HCT116 (cell line): ENCODE data around the gene RNF141. TPM values are rescaled to one million over a fixed set of nuclear protein-coding genes. Genes with fewer than 3 reads are reported as not detected.

Experiments used
- ATAC-seq: fragments of 200-7000 bp; cut with Tn5 transposase; 2 replicates; pipeline ENCODE4 v1.9.1; 2020; ENCODE audit warnings: mild to moderate bottlenecking, moderate library complexity
- BruUV-seq: library from RNA; stranded (reverse); fragments of 400-500 nt; replicated peaks from 2 replicates; lab custom pipeline; 2021; lab: Mats Ljungman, UMichigan
- CTCF ChIA-PET: fragments of 300-600 bp; sonication (Branson Sonifier 250); formaldehyde crosslinking; loops from one replicate; lab custom pipeline; 2021; ENCODE audit warnings: antibody characterized with exemption; lab: Charles Lee
- POLR2A ChIA-PET: fragments of 300-600, 350-600 bp; sonication (Branson Sonifier 250); formaldehyde crosslinking; loops from one replicate; lab custom pipeline; 2021; ENCODE audit warnings: antibody characterized with exemption; lab: Charles Lee
- RAD21 ChIA-PET, 2 experiments: fragments of 300-600 bp; sonication (Branson Sonifier 250); formaldehyde crosslinking; loops; one replicate each; lab custom pipeline; 2023; ENCODE audit warnings: low total read pairs in 2 of 2; ENCODE audit not compliant: uncharacterized antibody in 2 of 2, unreplicated experiment in 2 of 2, low non-redundant PET in 1 of 2; lab: Charles Lee
- DNase-seq: peaks from one replicate; pipeline ENCODE4 v3.0.0-alpha.2; 2010; ENCODE audit warnings: low read depth, low spot score
- H2AFZ ChIP-seq: fragments of 200-600 bp; shearing (Covaris generic), sonication (generic); 2 replicates; pipeline ENCODE4 v1.6.1; 2017; ENCODE audit warnings: low read depth, mixed run types, mixed read lengths, antibody characterized with exemption, low read length; ENCODE audit not compliant: poor library complexity, severe bottlenecking
- H3K27ac ChIP-seq: 2 replicates; pipeline ENCODE4 v1.5.1; 2012; ENCODE audit warnings: low read depth, low read length
- H3K27me3 ChIP-seq: fragments of 200-600 bp; sonication (generic); 2 replicates; pipeline ENCODE4 v1.6.1; 2016; ENCODE audit warnings: mixed run types, low read length, mixed read lengths; ENCODE audit not compliant: insufficient read depth
- H3K36me3 ChIP-seq, 2 experiments: fragments of 200-500 bp in 1 of 2; fragments of 200-600 bp in 1 of 2; sonication (Bioruptor generic) in 1 of 2; sonication (generic) in 1 of 2; 2 replicates each; pipeline versions ENCODE4 v1.5.1 to v1.6.1; 2014 to 2016; ENCODE audit warnings: low read length in 2 of 2, inconsistent platforms in 1 of 2, mixed read lengths in 1 of 2, mixed run types in 1 of 2; ENCODE audit not compliant: insufficient read depth in 2 of 2, control insufficient read depth in 1 of 2
- H3K4me1 ChIP-seq, 2 experiments: fragments of 200-600 bp in 1 of 2; sonication (generic) in 1 of 2; 2 replicates each; pipeline versions ENCODE4 v1.5.1 to v1.6.1; 2012 to 2017; ENCODE audit warnings: low read length in 2 of 2, inconsistent platforms in 1 of 2, mild to moderate bottlenecking in 1 of 2, mixed read lengths in 1 of 2, mixed run types in 1 of 2, moderate library complexity in 1 of 2; ENCODE audit not compliant: insufficient read depth in 2 of 2, control insufficient read depth in 1 of 2
- H3K4me2 ChIP-seq: fragments of 200-600 bp; sonication (generic); 2 replicates; pipeline ENCODE4 v1.6.1; 2017; ENCODE audit warnings: mixed run types, low read length, mixed read lengths
- H3K4me3 ChIP-seq, 2 experiments: fragments of 200-600 bp in 1 of 2; sonication (generic) in 1 of 2; replicated peaks in 1 of 2; 2 replicates each; pipeline ENCODE4 v1.5.1; 2011 to 2016; ENCODE audit warnings: low read length in 2 of 2, control low read depth in 1 of 2, low read depth in 1 of 2, mild to moderate bottlenecking in 1 of 2, mixed read lengths in 1 of 2, mixed run types in 1 of 2
- H3K79me2 ChIP-seq: fragments of 200-600 bp; sonication (generic); 2 replicates; pipeline ENCODE4 v1.6.1; 2017; ENCODE audit warnings: mild to moderate bottlenecking, mixed run types, low read length, moderate library complexity, mixed read lengths; ENCODE audit not compliant: insufficient read depth
- H3K9ac ChIP-seq: fragments of 200-600 bp; sonication (generic); 2 replicates; pipeline ENCODE4 v1.6.1; 2016; ENCODE audit warnings: low read length, mixed read lengths
- H3K9me2 ChIP-seq: fragments of 200-600 bp; sonication (generic), shearing (Covaris generic); 2 replicates; pipeline ENCODE4 v1.6.1; 2017; ENCODE audit warnings: mixed run types, mild to moderate bottlenecking, moderate library complexity; ENCODE audit not compliant: insufficient read depth
- H3K9me3 ChIP-seq, 2 experiments: fragments of 200-500 bp in 1 of 2; fragments of 200-600 bp in 1 of 2; sonication (Bioruptor generic) in 1 of 2; sonication (generic) in 1 of 2; 2 replicates each; pipeline ENCODE4 v1.6.1; 2014 to 2017; ENCODE audit warnings: low read length in 2 of 2, mixed read lengths in 2 of 2, inconsistent platforms in 1 of 2, low read depth in 1 of 2, mild to moderate bottlenecking in 1 of 2, mixed run types in 1 of 2, moderate library complexity in 1 of 2; ENCODE audit not compliant: control insufficient read depth in 1 of 2, insufficient read depth in 1 of 2
- H4K20me1 ChIP-seq: fragments of 200-600 bp; sonication (generic), shearing (Covaris generic); 2 replicates; pipeline ENCODE4 v1.6.1; 2017; ENCODE audit warnings: mixed run types, mild to moderate bottlenecking, moderate library complexity; ENCODE audit not compliant: insufficient read depth
- ELF1 ChIP-seq: IDR thresholded peaks from 2 replicates; pipeline ENCODE4 v1.6.1; 2012; ENCODE audit warnings: low read depth, borderline replicate concordance
- EZH2 ChIP-seq: fragments of 200-600 bp; sonication (generic); IDR thresholded peaks from 2 replicates; pipeline ENCODE4 v1.6.1; 2017; ENCODE audit warnings: antibody characterized with exemption, mixed run types
- JUND ChIP-seq: IDR thresholded peaks from 2 replicates; pipeline ENCODE4 v1.6.1; 2012
- RAD21 ChIP-seq: IDR thresholded peaks from 2 replicates; pipeline ENCODE4 v1.6.1; 2012; ENCODE audit warnings: low read depth, mild to moderate bottlenecking
- intact Hi-C: fragments of 100-400 bp; cut with micrococcal nuclease; formaldehyde crosslinking; loops from 2 replicates; pipeline ENCODE4 v1.10.0; 2022
- total RNA-seq: library from RNA; stranded (reverse); gene quantifications from one replicate; pipeline ENCODE4 v1.2.1, GENCODE V29; 2021; ENCODE audit not compliant: unreplicated experiment
- TF ChIP-seq, protein P1 (sequence below): IDR thresholded peaks from 2 replicates; pipeline ENCODE4 v1.6.1; 2012

The RNF141 gene
- total RNA-seq, 1 experiment from 2014 or later, result 133 TPM

DNA sequence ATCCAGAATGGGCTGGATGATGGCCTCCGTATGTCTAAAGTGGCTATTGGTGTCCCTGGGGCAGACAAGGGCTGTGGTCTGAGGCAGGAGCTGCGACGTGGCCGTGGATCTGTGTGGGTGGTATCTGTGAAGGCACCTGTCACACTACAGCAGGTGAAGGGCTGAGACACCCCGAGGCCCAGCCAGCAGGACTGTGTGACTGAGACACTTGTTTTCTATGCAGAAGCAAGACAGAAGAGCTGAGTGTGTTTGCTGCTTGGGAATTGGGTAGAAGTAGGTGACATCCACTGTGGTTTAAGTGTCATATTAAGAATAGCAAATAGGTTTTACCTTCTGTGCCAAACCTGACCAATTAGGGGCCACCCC lies 51.0 kb downstream of the RNF141 start (continued):
- TF ChIP-seq EZH2 (no peak), JUND (no peak), ELF1 (no peak)
- TF ChIP-seq, protein P1, sequence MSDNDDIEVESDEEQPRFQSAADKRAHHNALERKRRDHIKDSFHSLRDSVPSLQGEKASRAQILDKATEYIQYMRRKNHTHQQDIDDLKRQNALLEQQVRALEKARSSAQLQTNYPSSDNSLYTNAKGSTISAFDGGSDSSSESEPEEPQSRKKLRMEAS, result no peak

DNA sequence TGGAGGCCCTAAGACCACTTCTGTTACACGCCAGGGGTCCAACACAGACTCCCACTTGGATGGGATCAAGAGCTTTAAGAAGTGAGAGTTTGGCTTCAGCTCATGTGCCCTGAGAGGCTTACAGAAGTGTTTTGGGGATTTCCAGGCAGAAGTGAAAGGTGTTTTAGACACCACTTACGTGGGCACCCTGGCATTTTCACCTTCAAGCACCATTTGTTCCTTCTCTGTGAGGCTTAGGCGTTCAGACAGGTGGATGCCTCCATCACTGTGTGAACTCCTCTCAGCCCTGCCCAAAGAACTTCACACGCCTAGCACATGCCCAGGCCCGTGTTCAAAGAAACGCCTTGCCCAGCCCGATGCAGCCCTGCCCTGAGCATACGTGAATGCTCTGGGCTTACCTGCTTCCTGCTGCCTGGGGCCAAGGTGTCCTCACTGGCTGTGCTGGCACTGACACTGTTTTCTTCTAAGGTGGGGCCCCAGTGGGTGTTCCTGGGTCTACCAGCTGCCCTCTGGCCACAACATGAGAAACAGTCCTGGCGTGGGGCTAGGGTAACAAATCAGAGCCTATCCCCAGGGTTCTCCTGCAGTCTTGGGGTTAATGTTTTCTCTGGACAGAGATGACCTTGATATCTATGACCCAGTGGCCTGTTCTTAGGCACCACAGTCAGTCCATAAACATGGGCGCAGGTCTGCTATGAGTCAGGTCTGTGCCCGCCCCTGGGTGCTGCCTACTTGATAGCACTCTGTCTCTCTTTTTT lies 51.9 kb downstream of the RNF141 start:
- DNase-seq, result no peak

More for the DNA sequence above, 51.9 kb downstream of the RNF141 start:
- Histone ChIP-seq H3K4me3 (peak overlapping the region in 1 of 2 experiments; percentile 32; a peak in 1 of 4 replicates), H3K27me3 (no peaks in the 10 kb centered on the region), H3K9me3 (no peaks in the 10 kb centered on the region), H3K9ac (peak overlapping the region; percentile 60), H3K36me3 (peaks cover 0 to 43% of the 10 kb centered on the region in 2 experiments; a peak in 2 of 4 replicates), H3K4me2 (peak overlapping the region; percentile 73), H2AFZ (no peak overlapping the region), H4K20me1 (no peaks in the 10 kb centered on the region), H3K4me1 (peaks cover 48 to 66% of the 10 kb centered on the region in 2 experiments), H3K79me2 (peaks cover 32% of the 10 kb centered on the region), H3K9me2 (no peaks in the 10 kb centered on the region), H3K27ac (peak overlapping the region; percentile 79)
- no peak for ATAC-seq
- intact Hi-C loops, result no loop called here
- ChIA-PET POLR2A (interaction anchor here (1.0 to 2.6 kb wide), 4 partner anchors 9 to 34 kb away, joined by 3 to 11 read pairs (median 3); partner anchors contain the start of gene AMPD3), RAD21 (interaction anchor here in 1 of 2 experiments (0.7 kb wide), 1 partner anchor 83 kb away, joined by 4 read pairs; no protein-coding TSS in a partner anchor), CTCF (interaction anchor here (1.0 kb wide), 1 partner anchor 83 kb away, joined by 4 read pairs; no protein-coding TSS in a partner anchor)
- BruUV-seq, result no TSS peak
- no peak for TF ChIP-seq RAD21
- TF ChIP-seq, protein P1, result peak; percentile 41; the same call in 1 of the 2 replicates
